Endothelial cell of umbilical vein (primary cell): ENCODE data around the gene GBP3.

ENCODE experiments used
- EZH2 ChIP-seq: IDR thresholded peaks from 2 replicates; pipeline ENCODE4 v1.6.1; 2012; ENCODE audit warnings: borderline replicate concordance, low read depth, mild to moderate bottlenecking, moderate library complexity, low read length, inconsistent platforms; ENCODE audit not compliant: severe bottlenecking
- FOS ChIP-seq: IDR thresholded peaks from 2 replicates; pipeline ENCODE4 v1.6.1; 2011; ENCODE audit warnings: mild to moderate bottlenecking, low read length, moderate library complexity, borderline replicate concordance; ENCODE audit not compliant: insufficient read depth
- JUN ChIP-seq: IDR thresholded peaks from 2 replicates; pipeline ENCODE4 v1.6.1; 2011; ENCODE audit warnings: borderline replicate concordance, low read depth; ENCODE audit not compliant: insufficient read length, insufficient read depth
- MYC ChIP-seq: IDR thresholded peaks from one replicate; pipeline ENCODE4 v1.6.1; 2011; ENCODE audit warnings: mild to moderate bottlenecking, low read depth, low read length
- POLR2A ChIP-seq: IDR thresholded peaks from 2 replicates; pipeline ENCODE4 v1.6.1; 2012; ENCODE audit warnings: low read depth, mild to moderate bottlenecking, control low read depth, low read length
- POLR2AphosphoS5 ChIP-seq: IDR thresholded peaks from 2 replicates; pipeline ENCODE4 v1.6.1; 2012; ENCODE audit warnings: low read depth, mild to moderate bottlenecking, control low read depth, low read length, moderate library complexity; ENCODE audit not compliant: insufficient read depth
- TF ChIP-seq, protein P1 (sequence below), 2 donors: IDR thresholded peaks; 1 replicate in 1 of 2; 2 replicates in 1 of 2; pipeline ENCODE4 v1.5.1; 2011; ENCODE audit warnings: low read length in 2 of 2, mild to moderate bottlenecking in 2 of 2, moderate library complexity in 2 of 2, control low read depth in 1 of 2, inconsistent platforms in 1 of 2, low read depth in 1 of 2; ENCODE audit not compliant: insufficient read depth in 1 of 2; ENCODE audit errors: extremely low read depth in 1 of 2
- TF ChIP-seq, protein P2 (sequence below): IDR thresholded peaks from 2 replicates; pipeline ENCODE4 v1.6.1; 2011; ENCODE audit not compliant: insufficient read depth, insufficient read length

DNA sequence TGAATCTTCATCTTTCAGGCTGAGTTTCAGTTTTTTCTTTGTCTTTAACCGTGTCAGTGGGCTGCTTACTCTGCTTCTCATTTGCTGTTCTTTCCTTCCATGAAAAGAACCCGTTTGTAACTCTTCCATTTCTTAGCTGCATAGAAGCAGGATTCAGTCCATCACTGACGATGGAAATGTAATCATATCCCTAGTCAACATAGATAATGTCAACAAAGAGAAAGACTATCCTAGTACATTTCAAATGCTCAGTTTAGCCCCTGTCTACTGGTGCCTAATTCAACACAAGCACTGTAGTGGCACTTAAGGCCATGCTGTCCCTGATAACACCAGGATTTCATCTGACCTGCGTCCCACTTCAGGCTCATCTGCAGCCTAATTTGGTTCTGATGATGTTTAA is 42.0 kb upstream of the GBP3 start:
- TF ChIP-seq EZH2 (no peak), POLR2AphosphoS5 (no peak), POLR2A (no peak), JUN (no peak), FOS (no peak), MYC (no peak)
- TF ChIP-seq, protein P1, sequence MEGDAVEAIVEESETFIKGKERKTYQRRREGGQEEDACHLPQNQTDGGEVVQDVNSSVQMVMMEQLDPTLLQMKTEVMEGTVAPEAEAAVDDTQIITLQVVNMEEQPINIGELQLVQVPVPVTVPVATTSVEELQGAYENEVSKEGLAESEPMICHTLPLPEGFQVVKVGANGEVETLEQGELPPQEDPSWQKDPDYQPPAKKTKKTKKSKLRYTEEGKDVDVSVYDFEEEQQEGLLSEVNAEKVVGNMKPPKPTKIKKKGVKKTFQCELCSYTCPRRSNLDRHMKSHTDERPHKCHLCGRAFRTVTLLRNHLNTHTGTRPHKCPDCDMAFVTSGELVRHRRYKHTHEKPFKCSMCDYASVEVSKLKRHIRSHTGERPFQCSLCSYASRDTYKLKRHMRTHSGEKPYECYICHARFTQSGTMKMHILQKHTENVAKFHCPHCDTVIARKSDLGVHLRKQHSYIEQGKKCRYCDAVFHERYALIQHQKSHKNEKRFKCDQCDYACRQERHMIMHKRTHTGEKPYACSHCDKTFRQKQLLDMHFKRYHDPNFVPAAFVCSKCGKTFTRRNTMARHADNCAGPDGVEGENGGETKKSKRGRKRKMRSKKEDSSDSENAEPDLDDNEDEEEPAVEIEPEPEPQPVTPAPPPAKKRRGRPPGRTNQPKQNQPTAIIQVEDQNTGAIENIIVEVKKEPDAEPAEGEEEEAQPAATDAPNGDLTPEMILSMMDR (IDR thresholded peaks at IDR 0.05; ENCODE audit: extremely low read depth in 1 of 2, insufficient read depth in 1 of 2, low read depth in 1 of 2, low read length in 2 of 2) = no peak
- TF ChIP-seq, protein P2, sequence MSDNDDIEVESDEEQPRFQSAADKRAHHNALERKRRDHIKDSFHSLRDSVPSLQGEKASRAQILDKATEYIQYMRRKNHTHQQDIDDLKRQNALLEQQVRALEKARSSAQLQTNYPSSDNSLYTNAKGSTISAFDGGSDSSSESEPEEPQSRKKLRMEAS = no peak
